Measurements from ENCODE around the gene CDA.
A peak's percentile ranks its signal among the peaks of the same experiment; 100 is the strongest.

Gene CDA

DNA sequence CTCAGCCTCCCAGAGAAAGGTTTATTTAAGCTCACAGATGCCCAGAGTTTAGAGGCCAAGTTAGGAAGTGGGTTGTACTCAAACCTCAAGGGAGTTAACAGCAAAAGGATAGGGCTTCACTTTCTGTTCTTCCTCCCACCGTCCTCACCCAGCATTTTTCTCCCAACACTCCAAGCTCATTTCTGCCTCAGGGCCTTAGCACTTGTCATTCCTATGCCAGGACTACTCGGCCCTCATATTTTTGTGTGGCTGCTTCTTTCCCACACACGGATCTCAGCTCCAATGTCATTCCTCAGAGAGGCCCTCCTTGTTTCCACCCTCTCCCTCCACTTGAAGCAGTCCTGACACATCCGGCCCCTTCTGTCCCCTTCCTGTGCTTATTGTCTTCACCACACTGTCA, 23.7 kb upstream of the CDA start:
- Mint-ChIP-seq H3K27ac (no peak overlapping the region), H3K27me3 (ENCODE audit: low read depth, poor library complexity) (peaks cover 64% of the 10 kb centered on the region), H3K4me3 (no peak overlapping the region), H3K9me3 (peaks cover under 1% of the 10 kb centered on the region), H3K36me3 (ENCODE audit: low read depth) (no peaks in the 10 kb centered on the region), H3K4me1 (no peaks in the 10 kb centered on the region)
- no peak for DNase-seq
- TF ChIP-seq, protein P1, sequence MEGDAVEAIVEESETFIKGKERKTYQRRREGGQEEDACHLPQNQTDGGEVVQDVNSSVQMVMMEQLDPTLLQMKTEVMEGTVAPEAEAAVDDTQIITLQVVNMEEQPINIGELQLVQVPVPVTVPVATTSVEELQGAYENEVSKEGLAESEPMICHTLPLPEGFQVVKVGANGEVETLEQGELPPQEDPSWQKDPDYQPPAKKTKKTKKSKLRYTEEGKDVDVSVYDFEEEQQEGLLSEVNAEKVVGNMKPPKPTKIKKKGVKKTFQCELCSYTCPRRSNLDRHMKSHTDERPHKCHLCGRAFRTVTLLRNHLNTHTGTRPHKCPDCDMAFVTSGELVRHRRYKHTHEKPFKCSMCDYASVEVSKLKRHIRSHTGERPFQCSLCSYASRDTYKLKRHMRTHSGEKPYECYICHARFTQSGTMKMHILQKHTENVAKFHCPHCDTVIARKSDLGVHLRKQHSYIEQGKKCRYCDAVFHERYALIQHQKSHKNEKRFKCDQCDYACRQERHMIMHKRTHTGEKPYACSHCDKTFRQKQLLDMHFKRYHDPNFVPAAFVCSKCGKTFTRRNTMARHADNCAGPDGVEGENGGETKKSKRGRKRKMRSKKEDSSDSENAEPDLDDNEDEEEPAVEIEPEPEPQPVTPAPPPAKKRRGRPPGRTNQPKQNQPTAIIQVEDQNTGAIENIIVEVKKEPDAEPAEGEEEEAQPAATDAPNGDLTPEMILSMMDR (IDR thresholded peaks at IDR 0.05), result no peak

DNA sequence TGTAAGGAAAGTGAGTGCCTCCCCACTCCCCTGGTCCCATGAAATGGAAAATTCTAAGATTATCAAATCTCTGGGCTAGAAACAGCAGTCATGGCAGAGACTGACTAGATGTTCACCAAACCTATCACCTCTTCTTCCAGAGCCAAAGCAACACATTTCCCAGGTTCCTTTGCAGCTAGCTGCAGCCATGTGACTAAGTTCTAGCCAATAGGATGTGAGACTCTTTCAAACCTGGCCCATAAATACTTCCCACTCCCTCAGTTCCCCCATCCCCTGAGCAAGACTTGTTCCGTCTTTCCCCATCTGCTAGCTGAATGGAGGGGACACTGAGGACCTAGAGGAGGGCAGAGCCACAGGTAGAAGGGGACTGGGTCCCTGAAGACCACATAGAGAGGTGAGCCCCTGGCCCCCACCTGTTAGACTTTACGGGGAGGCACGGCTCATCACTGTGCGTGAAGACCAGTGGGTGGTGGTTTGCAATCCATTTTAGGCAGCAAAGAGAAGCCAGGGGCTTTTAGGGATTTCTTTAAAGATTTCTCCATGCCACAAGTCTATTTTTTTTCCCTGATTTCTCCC, 19.3 kb upstream of the CDA start:
- Mint-ChIP-seq H3K27ac (no peak overlapping the region), H3K4me1 (no peaks in the 10 kb centered on the region), H3K4me3 (no peak overlapping the region), H3K27me3 (ENCODE audit: low read depth, poor library complexity) (peaks cover 84% of the 10 kb centered on the region), H3K9me3 (peaks cover 13% of the 10 kb centered on the region), H3K36me3 (ENCODE audit: low read depth) (no peaks in the 10 kb centered on the region)
- no peak for DNase-seq
- TF ChIP-seq, protein P1 (IDR thresholded peaks at IDR 0.05), result no peak

- peaks cover 78% of the 10 kb centered on the region for H3K27me3 Mint-ChIP-seq (ENCODE audit: low read depth, poor library complexity)
- no peaks in the 10 kb centered on the region for H3K36me3 Mint-ChIP-seq (ENCODE audit: low read depth)
- TF ChIP-seq, protein P1 (IDR thresholded peaks at IDR 0.05), result no peak
- DNase-seq, result no peak
- H3K4me1 Mint-ChIP-seq, result no peaks in the 10 kb centered on the region
- H3K27ac Mint-ChIP-seq, result no peak overlapping the region
- peaks cover 13% of the 10 kb centered on the region for H3K9me3 Mint-ChIP-seq
- no peak overlapping the region for H3K4me3 Mint-ChIP-seq
These were observed 17.5 kb upstream of the CDA start for GRCh38 chr1:20571427-20571826.

GRCh38 chr1:20573987-20574386, 14.9 kb upstream of the CDA start:
- Mint-ChIP-seq H3K4me3 (no peak overlapping the region), H3K4me1 (peaks cover 4% of the 10 kb centered on the region), H3K27me3 (ENCODE audit: low read depth, poor library complexity) (peaks cover 59% of the 10 kb centered on the region), H3K36me3 (ENCODE audit: low read depth) (no peaks in the 10 kb centered on the region), H3K9me3 (peaks cover 13% of the 10 kb centered on the region), H3K27ac (no peak overlapping the region)
- DNase-seq, result no peak
- TF ChIP-seq, protein P1 (IDR thresholded peaks at IDR 0.05), result no peak

GRCh38 chr1:20574686-20575540, 14.0 kb upstream of the CDA start:
- Mint-ChIP-seq H3K9me3 (peaks cover 13% of the 10 kb centered on the region), H3K27me3 (ENCODE audit: low read depth, poor library complexity) (peaks cover 50% of the 10 kb centered on the region), H3K4me3 (no peak overlapping the region), H3K36me3 (ENCODE audit: low read depth) (no peaks in the 10 kb centered on the region), H3K27ac (no peak overlapping the region), H3K4me1 (peaks cover 4% of the 10 kb centered on the region)
- DNase-seq, result peak; percentile 85
- TF ChIP-seq, protein P1 (IDR thresholded peaks at IDR 0.05), result peak; percentile 68
